M059J (cell line): Measurements from ENCODE around the gene SLC8A3. TPM values are rescaled to one million over a fixed set of nuclear protein-coding genes. Genes with fewer than 3 reads are reported as not detected.

Source experiments
- DNase-seq: peaks from one replicate; pipeline ENCODE4 v3.0.0-alpha.2; 2012; ENCODE audit warnings: low read depth
- total RNA-seq: library from RNA; depleted of rRNA; stranded (reverse); fragments of >200 nt; shearing (Covaris generic); gene quantifications from 2 replicates; pipeline ENCODE4 v1.2.3, GENCODE V29; 2014

The SLC8A3 gene
- total RNA-seq, 1 experiment from 2014 or later = 0.05 TPM

DNA sequence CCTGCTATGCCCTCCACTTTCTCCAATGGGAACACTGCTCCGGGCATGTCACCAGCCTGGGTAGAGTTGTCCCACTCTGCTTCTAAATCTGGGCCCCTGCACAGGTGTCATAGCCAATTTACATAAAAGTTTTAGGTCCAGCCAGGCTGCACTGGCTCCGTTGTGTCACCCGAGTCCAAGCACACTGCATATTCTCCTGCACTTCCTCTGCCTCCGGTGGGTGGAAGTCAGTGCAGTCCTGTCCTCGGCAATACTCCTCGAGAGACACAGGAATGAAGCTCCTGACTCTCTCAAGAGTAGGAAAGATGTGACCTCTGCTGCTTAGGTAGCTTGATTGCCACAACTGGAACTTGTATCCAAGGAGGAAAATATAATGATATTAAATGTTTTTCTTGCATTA, 15.2 kb downstream of the SLC8A3 start:
- DNase-seq = no peak

DNA sequence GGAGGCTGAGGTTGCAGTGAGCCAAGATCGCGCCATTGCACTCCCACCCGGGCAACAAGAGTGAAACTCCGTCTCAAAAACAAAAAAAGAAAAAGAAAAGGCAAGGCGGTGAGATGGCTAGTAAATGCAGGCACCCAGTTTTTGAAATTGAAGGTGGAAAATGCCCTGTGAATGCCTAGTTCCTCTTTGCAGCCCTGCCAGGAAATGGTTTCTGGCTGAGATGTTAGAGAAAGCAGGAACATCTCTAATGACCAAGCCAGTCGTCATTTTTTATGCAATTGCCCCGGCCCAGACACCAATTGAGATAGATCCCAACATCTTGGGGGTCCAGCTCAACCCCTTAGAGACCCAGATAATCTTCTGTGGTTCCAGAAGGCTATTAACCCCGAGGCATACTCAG, 17.0 kb downstream of the SLC8A3 start:
- DNase-seq = no peak

DNA sequence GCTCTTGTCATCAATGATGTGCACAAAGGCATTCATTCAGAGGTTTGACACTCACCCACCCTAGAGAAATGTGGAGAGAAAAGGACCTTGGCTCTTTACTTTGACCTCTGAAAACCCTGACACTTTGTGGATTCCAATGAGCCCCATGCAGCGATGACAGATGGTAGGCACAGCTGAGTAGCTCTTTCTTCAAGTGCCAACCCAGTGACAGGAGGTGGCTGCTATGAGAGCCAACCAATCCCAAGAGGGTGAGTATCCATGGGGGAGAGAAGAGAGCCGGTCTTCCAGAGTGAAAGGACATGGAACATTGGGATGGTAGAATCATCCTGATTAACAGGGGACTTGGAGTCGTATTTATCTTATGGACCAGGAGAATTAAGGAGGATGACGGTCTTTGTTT, 17.8 kb downstream of the SLC8A3 start:
- DNase-seq = no peak

DNA sequence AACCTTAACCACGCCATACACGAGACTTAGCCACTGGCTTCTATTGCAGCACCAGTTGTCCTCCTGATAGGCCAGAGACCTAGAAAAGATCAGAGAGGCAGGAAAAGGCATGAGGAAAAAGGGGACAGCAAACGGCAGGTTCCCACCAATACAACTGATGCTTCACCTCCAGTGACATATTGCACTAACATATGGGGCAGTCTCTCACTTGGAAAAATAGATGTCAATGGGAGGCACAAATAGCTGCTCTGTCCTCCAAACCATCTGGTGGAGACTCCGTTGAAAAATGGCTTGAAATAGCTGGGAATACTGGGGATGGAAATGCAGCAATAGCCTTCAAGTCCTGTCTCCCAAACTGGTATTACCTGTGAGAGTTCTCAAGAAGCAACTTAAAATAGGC, 20.3 kb downstream of the SLC8A3 start:
- DNase-seq = no peak

DNA sequence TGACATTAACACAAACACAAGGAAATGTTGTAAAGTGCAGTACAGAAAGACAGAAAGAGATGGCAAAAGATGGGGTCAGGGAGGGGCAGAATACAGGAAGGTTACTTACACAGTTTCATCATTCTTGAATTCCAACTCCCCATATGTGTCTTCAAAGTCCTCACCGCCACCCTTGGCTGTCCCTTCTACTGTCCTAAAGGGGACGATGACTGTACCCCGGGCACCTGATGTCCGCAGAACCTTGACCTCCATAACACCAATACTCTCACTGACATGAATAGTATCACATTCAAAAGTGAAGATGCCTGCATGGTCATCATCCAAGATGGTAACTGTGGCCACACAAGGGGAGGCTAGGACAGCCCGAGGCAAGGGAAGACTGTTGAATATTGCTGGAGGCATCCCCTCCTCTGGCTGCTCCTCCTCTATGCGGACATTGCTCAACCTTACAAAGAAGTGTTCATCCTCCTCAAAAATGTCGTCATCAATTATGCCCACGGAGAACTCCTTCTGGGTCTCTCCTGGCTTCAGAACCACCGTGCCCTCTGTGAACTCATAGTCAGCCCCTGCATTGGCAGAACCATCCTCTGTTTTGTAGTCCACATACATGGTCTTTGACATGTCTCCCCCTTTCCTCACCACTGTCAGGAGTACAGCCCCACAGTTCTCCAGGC, 22.1 kb downstream of the SLC8A3 start:
- no peak for DNase-seq

DNA sequence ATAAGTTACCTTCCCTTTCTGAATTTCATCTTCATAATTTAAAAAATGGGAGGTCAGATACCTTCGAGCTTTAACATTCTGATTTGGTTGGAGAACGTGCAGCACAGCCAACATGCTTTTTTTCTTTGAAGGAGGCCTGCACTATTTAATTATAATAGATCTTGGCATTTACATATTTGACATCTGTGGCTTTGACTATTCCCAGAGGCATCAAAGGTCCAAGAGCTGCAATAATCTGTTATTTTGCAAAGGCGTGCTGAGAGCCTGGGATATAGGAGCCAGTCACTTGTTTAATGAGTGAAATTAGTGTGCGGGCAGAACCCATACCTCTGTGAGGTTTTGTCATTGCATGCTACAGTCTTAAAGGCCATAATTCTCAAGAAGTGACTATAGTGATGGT, 26.4 kb downstream of the SLC8A3 start:
- no peak for DNase-seq

DNA sequence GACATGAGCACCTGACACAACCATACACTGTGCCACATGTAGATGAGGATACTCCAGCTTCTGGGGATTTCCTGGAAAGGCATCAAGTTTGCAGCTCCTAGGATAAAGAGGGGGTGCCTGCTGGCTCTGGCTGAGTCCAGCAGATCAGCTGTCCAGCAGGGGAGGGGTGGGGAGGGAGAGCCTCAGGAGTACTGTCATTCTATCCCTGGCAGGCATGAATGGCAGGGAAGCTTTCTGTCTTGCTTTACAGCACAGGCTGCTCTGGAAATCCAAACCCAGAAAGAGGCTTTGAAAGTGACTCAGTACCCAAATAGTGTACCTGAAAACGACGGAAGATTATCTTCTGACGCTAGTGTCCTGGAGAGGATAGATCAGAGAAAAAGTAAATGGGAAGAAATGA, 32.2 kb downstream of the SLC8A3 start:
- DNase-seq = no peak

DNA sequence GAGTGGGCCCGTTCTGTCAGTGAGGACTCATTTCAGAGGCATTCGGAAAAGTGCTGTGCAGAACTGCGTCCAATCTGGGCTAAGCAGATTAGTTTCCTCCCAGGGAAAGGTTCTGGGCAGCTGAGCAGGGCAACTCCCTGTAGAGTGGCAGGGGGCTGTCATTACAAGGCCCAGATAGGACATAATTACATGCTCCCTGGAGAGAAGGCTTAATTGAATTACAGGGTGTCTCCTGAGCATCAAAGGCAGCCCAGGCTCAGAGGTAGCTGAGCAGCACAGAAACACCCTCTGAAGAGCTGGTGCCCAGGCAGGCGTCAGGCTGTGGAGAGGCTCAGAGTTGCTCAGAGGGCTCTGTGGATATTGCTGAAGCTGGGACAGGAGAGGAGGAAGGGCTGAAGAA, 36.0 kb downstream of the SLC8A3 start:
- DNase-seq = no peak

DNA sequence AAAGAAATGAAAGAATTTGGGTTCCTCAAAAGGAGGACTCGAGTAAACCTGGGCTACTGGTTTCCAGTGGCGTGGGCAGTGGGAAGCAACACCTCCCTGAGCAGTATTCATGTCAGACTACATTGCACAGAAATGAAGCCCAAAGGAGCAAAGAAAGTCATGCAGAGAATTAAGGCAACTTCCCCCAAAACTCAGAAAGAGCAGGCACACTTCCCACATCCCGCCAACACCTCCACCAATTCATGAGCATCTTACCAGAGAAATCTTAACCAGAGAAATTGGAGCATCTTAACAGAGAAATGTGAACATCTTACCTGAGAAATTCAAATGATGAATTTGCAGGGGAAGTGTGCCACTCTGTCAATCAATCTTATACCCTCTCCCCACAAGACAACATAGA, 36.7 kb downstream of the SLC8A3 start:
- DNase-seq = no peak

DNA sequence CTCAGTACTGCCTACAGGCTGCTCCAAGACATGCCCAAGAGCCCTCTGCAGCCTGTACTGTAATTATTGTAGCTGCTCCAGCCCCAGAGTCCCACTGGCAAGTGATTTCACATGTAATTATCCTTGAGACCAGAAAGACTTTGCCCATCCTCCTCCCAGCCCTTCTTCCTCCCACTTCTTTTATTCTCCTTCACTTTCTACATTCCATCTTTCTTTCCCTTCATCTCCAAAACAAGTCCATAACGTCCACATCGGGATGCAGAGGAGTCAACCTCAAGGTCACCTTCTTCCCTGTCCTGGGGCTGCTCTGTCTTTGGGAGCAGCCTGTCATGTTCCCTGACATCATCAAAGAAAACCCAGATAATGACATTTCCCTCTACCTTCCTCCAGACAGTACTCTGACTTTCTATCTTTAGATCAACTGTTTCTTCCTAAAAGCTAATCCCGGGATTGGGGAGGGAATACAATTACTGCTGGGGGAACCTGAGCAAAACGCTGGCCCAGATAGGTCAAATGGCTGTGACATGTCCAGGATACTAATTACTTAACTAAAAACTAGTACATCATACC, 39.1 kb downstream of the SLC8A3 start:
- DNase-seq = no peak

DNA sequence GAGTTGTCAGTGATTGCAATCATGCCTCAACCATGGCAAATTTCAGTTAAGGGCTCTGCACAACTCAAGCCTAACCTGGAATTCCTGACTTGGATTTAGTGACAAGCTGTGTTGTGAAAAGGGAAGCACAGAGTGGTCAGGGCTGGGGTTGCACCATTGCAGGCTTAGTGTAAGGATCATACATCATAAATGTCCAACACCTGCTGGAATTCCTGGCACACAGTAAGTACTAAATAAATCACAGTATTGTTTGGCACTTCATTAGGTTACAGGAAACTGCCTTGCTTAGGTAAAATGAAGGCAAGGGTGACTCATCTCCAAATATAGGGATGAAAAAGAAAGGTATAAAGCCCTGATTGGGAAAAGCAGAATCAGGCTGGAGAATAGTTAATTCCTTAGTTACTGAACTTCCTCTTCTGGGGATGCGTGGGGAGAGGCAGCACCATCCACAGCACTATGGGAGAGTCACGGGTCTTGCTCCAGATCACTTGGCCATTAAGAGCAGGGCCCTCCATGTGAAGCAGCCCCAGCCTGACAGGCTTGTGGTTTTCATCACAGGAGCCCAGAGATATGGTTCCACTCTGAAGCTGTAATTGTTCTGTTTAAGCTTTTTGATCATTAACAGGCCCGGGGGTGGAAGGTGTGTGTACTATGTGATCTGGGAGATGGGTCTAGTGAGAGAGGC, 39.7 kb downstream of the SLC8A3 start:
- no peak for DNase-seq

DNA sequence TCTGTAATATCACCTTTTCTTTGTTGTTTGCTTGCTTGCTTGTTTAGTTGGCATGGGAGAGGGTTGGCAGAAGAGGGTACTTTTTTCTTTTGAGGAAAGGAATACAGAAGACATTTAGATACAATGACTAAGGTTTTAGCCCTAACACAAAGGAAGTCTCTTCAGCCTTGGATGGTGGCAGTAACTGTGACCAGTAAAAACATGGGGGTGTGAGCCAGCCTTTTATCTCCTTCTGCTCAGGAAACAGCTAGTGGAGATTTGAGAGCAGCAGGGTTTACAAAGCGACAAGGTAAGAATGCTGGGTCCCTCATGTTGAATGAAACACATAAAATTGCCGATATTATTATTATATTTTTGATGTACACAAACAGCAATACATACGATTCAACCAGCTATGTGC, 40.4 kb downstream of the SLC8A3 start:
- DNase-seq = no peak

DNA sequence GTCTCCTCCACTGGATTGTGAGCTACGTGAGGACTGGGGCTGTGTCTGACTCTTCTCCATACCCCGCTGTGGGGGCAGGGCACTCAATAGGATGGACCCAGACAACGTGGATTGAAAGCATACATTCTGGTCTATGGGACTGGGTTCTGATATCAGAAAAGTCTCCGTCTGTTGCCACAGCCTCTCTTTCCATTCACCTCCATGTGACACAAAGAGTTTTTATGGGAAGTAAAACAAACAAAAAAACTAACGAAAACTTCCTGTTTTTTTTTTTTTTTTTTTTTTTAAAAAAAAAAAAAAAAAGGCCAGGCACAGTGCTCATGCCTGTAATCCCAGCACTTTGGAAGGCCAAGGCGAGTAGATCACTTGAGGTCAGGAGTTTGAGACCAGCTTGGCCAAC, 44.7 kb downstream of the SLC8A3 start:
- DNase-seq = no peak

DNA sequence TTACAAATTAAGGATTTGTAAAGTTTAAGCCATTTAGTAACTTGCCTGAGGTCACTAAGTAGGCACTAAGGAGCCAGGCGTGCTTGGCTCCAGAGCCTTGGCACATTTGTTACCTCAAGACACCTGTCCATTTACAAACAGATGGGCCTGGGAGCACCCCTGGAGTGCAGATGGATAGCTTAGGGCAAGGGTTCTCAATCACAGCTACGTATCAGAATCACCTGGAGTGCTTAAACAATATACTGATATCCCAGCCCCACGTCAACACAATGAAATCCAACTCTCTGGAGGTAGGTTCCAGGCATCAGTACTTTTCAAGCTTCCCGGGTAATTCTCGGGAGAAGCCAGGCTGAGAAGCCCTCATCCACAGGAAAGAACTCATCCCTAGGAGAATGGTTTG, 45.4 kb downstream of the SLC8A3 start:
- DNase-seq = no peak

DNA sequence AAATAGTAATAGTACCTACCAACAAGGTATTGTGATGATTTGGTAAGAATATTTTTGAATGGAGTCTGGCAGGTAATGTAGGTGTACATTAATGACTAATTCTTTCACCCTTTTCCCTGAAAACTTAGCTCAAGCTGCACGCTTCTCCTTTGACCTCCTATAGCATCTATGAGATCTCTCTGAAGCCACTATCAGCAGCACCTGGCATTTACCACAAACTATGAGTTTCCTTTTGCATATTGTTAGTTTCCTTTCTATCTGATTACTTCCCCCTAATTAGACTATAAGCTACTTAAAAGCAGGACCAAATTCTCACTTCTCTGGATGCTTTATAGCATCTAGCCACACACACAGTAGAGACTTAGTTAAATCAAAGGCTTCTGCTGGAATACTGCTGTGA, 48.1 kb downstream of the SLC8A3 start:
- DNase-seq = no peak

DNA sequence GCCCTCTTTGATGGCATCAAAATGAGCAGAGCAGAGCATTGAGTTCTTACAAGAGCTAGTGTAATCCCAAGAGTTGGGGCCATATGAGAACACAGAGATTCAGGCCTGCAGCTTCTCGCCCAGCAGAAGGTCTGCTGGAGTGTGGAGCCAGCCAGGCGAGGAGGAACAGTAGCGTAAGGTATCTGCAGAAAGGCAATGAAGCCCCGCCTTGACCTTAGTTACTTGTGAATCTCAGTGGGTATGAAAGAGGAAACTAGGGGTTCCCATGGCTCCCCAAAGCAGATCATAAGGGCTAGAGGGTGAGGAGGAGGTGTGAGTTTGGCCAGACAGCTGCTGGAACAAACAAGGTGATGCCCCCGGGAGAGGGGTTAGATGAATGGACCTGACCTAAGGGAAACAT, 49.4 kb downstream of the SLC8A3 start:
- DNase-seq = no peak

DNA sequence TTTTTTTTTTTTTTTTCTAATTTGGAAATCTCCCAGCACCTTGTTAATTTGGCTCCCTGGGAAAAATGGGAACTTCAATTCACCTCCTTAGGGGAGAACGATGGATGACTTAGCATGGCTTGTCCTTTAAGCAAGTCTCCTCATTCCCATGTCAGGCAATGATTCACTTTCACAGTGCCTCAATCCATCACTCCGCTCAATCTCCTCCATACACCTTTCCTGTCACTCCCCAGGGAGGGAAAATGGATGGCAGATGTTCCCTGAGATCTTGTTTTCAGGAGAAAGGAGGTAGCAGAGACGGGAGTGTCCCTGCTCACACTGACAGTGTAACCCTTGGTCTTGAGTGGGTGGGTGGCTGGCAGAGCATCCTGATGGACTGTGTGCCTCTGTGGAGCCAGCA, 51.0 kb downstream of the SLC8A3 start:
- DNase-seq = no peak

DNA sequence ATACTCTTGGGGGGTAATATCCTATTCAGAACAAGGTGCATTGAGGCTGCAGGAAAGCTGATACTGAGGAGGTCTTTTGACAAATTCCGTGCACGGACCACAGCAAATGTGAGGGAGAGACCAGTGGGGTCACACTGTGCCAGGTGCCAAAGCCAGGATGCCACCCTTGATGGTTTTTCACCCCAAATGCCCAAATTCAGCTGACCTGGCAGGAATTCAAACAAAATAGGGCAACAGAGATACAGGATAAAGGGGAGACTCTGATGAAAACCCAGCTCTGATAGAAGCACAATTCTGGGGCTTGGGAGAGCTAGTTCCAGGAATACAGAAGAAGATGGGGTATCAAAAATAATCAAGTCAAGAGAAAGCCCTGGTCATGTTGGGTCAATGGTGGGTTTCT, 55.3 kb downstream of the SLC8A3 start:
- DNase-seq = no peak

DNA sequence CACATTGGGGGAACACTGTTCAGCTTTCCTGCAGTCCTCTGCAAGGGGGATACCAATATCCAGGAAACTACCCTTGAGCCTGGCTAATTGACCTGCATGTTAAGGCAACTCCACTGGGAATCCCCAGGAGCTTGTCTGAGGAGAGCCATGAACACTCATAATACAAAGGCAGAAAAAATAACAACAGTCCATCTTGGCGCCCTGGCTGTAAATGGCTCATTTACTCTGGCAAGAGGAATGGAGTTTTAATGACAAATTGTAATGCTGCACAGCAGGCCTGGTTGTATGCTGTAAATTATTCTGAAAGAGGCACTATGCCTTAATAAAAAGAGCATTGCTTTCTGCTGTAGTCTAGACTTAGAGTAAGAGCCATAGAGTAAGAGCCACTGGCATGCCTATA, 58.3 kb downstream of the SLC8A3 start:
- DNase-seq = no peak

DNA sequence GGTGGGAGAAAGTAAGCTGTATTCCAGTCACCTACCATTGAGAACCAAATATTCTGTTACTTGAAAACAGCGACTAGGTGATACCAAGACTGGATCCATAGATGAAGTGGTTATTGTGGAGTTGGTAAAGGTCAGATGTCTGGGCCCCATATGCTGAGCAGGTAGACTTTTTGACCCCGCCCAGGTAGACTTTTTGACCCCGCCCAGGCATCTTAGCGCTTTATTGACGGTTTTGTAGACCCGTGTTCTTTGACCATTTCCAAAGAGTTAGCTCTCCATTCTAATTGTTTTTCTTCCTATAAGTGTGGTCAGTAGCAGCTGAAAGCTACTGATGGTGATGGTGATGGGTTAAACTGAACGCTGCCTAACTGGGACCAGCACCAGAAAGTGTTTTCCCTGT, 61.6 kb downstream of the SLC8A3 start:
- no peak for DNase-seq

DNA sequence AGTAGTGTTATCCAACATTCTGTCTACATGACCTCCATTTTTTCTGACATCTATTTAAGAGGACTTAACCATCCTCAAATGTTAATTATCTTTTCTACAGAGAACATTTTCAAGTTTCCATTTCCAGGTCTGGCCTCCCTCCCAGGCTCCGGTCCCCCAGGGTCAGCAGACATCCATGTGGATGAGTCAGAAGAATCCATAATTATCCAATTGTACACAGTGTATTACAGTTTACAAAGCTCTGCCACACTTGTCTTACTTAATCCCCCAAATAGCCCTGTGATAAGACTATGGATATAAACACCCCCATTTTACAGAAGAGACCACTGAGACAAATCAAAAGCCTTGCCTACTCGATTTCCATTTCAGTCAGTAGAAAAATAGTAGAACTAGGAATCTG, 65.0 kb downstream of the SLC8A3 start:
- DNase-seq = no peak

DNA sequence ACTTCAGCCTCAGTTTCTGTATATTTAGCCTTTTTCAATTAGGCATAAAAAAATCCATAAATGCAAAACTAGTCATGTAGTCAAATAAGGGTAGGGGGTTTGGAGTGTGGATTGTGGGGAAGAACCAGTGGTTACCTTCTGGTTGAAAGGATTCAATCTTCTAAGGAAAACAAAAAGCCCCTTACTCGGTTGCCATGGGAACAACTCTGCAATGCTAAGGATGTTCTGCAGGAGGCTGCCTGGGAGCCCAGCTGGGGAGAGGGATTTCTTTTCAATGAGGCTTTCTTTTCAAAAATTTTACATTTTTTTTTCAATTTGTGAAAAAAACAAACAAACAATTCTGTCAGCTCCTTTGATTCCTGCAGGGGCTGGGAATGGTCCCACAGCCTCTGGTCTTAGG, 67.2 kb downstream of the SLC8A3 start:
- no peak for DNase-seq

DNA sequence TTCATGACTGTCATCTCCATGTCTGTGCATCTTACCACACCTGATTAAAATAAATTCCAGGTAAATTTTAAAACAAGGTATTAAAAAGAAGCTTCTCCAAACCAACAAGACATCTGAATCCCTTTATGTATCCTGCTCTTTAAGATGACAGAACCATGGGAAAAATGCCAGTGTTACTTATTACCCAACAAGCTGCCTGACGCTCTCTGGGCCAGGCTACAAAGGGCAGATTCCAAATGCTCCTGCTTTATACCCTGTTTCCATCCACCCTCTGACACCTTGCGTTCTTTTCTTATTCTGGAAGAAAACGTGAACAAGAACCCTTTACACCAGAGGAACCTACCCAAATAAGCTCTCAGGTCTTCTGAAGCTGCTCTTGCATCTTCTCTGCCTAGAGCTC, 70.7 kb downstream of the SLC8A3 start:
- DNase-seq = no peak

DNA sequence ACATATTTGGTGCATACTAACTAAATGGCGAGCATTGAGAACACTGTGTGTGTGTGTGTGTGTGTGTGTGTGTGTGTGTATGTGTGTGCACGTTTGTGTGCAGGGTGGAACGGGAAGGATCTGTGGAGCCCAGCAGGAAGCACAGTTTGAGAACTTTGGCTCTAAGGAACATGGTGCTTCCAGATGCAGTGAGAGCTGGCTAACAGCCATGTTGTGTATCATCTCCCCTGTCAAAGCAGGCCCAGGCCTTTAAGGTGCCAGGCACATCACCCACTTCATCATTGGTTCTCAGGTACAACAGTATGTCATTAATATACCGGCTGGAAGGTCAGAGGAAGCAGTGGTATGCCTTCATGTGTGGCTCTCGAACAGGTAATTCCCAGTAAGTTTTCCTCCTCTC, 72.5 kb downstream of the SLC8A3 start:
- DNase-seq = no peak
